GM23248 (cell line): ENCODE results near the gene BMERB1.

ENCODE experiments used
- EZH2 ChIP-seq: fragments of 200-600 bp; sonication (generic); IDR thresholded peaks from 2 replicates; pipeline ENCODE4 v1.6.1; 2018; ENCODE audit warnings: antibody characterized with exemption, mild to moderate bottlenecking; ENCODE audit not compliant: insufficient read depth, poor library complexity, severe bottlenecking
- EZH2phosphoT487 ChIP-seq: fragments of 200-600 bp; sonication (generic); IDR thresholded peaks from 2 replicates; pipeline ENCODE4 v1.6.1; 2018; ENCODE audit warnings: antibody characterized with exemption, moderate library complexity, mild to moderate bottlenecking, low read depth; ENCODE audit not compliant: insufficient read depth

- TF ChIP-seq EZH2 (no peak), EZH2phosphoT487 (no peak)
These were observed 12.2 kb upstream of the BMERB1 start for GRCh38 chr16:15422222-15422621.
